ENCODE results near the gene COL6A2. TPM values are rescaled to one million over a fixed set of nuclear protein-coding genes. Genes with fewer than 3 reads are reported as not detected.
"Not testable (repeated sequence)": the region's sequence is repeated elsewhere in the genome, so short reads cannot be mapped to it uniquely, and the experiment has no call there.

COL6A2 gene
- total and polyA plus RNA-seq, 8 donors = 79.3 to 3,737 (median 398) TPM

DNA sequence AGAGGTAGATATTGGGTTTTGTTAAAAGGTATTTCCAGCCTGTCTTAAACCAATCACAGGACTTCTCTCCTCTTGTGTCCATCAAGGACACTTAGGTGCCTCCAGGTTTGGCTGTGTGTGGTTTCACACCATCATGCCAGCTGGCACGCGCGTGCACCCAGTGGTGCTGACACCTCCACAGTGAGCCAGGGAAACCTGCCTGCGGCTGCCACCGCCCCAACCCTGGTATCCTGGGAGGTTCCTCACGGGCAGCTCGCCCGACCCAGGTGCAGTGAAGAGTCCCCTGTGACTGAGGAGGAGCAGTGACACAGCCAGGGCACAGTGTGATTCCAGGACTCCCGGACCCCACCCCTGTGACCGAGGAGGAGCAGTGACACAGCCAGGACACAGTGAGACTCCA lies 13.2 kb upstream of the COL6A2 start:
- 72 to 93% (median 87%) methylated on average over 4 to 10 of the region's 10 CpGs for WGBS, 5 donors

DNA sequence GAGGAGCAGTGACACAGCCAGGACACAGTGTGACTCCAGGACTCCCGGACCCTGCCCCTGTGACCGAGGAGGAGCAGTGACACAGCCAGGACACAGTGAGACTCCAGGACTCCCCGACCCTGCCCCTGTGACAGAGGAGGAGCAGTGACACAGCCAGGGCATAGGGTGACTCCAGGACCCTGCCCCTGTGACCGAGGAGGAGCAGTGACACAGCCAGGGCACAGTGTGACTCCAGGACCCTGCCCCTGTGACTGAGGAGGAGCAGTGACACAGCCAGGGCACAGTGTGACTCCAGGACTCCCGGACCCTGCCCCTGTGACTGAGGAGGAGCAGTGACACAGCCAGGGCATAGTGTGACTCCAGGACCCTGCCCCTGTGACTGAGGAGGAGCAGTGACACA lies 12.7 kb upstream of the COL6A2 start:
- H3K4me3 ChIP-seq; DNase-seq; H3K36me3 ChIP-seq; intact Hi-C loops (cut with DNase I; ENCODE audit: low total_unique reads); H3K27ac ChIP-seq: not testable (repeated sequence)
- H3K4me1 ChIP-seq = peaks cover 0 to 17% (median 10%) of the 10 kb centered on the region in 4 donors
- whole genome bisulfite sequencing, 5 donors = 55 to 74% (median 70%) methylated on average over 4 to 5 of the region's 5 CpGs; no CpG with 5 or more reads in 2 of the 5 donors
- peaks cover 0 to 13% (median 6%) of the 10 kb centered on the region in 4 donors for H3K9me3 ChIP-seq
- H3K27me3 ChIP-seq = peaks cover 0 to 32% (median 14%) of the 10 kb centered on the region in 3 donors

More for the DNA sequence above, 13.2 kb upstream of the COL6A2 start:
- no peak for DNase-seq
- Histone ChIP-seq H3K9me3 (peaks cover 0 to 13% (median 6%) of the 10 kb centered on the region in 4 donors), H3K4me1 (peaks cover 0 to 22% (median 13%) of the 10 kb centered on the region in 4 donors), H3K27me3 (peaks cover 0 to 32% (median 14%) of the 10 kb centered on the region in 3 donors), H3K36me3 (no peaks in the 10 kb centered on the region), H3K27ac (no peak overlapping the region), H3K4me3 (no peak overlapping the region)
- TF ChIP-seq POLR2A (IDR thresholded peaks at IDR 0.05) (no peak), EP300 (IDR thresholded peaks at IDR 0.05) (no peak)
- TF ChIP-seq, protein P1, sequence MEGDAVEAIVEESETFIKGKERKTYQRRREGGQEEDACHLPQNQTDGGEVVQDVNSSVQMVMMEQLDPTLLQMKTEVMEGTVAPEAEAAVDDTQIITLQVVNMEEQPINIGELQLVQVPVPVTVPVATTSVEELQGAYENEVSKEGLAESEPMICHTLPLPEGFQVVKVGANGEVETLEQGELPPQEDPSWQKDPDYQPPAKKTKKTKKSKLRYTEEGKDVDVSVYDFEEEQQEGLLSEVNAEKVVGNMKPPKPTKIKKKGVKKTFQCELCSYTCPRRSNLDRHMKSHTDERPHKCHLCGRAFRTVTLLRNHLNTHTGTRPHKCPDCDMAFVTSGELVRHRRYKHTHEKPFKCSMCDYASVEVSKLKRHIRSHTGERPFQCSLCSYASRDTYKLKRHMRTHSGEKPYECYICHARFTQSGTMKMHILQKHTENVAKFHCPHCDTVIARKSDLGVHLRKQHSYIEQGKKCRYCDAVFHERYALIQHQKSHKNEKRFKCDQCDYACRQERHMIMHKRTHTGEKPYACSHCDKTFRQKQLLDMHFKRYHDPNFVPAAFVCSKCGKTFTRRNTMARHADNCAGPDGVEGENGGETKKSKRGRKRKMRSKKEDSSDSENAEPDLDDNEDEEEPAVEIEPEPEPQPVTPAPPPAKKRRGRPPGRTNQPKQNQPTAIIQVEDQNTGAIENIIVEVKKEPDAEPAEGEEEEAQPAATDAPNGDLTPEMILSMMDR (IDR thresholded peaks at IDR 0.05) = no peak
- intact Hi-C loops (cut with DNase I; ENCODE audit: low total_unique reads) = no loop called here

DNA sequence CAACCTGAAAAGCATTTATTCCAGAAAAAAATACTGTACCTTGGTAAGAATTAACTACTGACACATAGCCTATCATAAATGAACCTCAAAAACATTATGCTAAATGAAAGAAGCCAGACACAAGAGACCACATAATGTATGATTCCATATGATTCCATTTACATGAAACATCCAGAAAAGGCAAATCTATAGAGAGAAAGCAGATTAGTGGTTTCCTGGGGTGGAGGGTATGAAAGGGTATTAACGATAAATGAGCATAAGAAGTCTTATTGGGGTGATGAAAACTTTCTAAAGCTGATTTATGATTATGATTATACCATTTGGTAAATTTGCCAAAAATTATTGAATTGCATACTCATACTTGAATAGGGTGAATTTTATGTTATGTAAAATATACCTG lies 10.3 kb upstream of the COL6A2 start:
- Histone ChIP-seq H3K4me3 (no peak overlapping the region), H3K27ac (no peak overlapping the region), H3K4me1 (peaks cover 0 to 7% (median 2%) of the 10 kb centered on the region in 4 donors), H3K27me3 (peaks cover 0 to 24% (median 7%) of the 10 kb centered on the region in 3 donors), H3K9me3 (peaks cover 0 to 13% (median 6%) of the 10 kb centered on the region in 4 donors), H3K36me3 (no peaks in the 10 kb centered on the region)
- TF ChIP-seq POLR2A (IDR thresholded peaks at IDR 0.05) = no peak
- TF ChIP-seq, protein P1 (IDR thresholded peaks at IDR 0.05) = no peak
- no peak for TF ChIP-seq EP300 (IDR thresholded peaks at IDR 0.05)
- TF ChIP-seq POLR2AphosphoS5 (IDR thresholded peaks at IDR 0.05) = no peak
- DNase-seq = no peak
- 79 to 88% (median 83%) methylated on average over 1 of the region's 1 CpG for WGBS, 5 donors
- intact Hi-C loops (cut with DNase I; ENCODE audit: low total_unique reads) = no loop called here

DNA sequence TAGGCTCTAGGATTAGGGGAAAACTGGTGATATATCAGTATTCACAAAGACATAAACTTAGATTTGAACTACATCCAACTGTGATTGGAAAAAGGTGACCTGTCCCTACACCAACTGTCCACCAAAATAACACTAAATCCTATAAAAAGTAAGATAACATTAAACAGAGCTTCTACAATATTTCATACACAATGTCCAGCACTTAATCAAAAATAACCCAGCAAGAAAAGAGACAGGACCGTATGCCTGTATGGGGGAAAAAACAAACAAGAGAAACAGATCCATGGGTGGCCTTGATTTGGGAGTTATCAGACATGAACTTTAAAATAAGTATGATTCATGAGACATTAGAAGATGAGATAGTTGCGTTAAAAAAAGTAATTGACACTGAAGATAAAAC lies 9.7 kb upstream of the COL6A2 start:
- intact Hi-C loops (cut with DNase I; ENCODE audit: low total_unique reads) = no loop called here
- WGBS, 5 donors = 82 to 93% (median 90%) methylated on average over 2 of the region's 2 CpGs
- Histone ChIP-seq H3K9me3 (peaks cover 0 to 13% (median 6%) of the 10 kb centered on the region in 4 donors), H3K4me1 (peaks cover under 1 to 12% (median 7%) of the 10 kb centered on the region in 4 donors), H3K27ac (no peak overlapping the region), H3K4me3 (no peak overlapping the region), H3K27me3 (peaks cover 0 to 18% (median 7%) of the 10 kb centered on the region in 3 donors), H3K36me3 (no peaks in the 10 kb centered on the region)
- TF ChIP-seq, protein P1 (IDR thresholded peaks at IDR 0.05) = no peak
- TF ChIP-seq POLR2AphosphoS5 (IDR thresholded peaks at IDR 0.05) (no peak), POLR2A (IDR thresholded peaks at IDR 0.05) (no peak), EP300 (IDR thresholded peaks at IDR 0.05) (no peak)
- DNase-seq = no peak

DNA sequence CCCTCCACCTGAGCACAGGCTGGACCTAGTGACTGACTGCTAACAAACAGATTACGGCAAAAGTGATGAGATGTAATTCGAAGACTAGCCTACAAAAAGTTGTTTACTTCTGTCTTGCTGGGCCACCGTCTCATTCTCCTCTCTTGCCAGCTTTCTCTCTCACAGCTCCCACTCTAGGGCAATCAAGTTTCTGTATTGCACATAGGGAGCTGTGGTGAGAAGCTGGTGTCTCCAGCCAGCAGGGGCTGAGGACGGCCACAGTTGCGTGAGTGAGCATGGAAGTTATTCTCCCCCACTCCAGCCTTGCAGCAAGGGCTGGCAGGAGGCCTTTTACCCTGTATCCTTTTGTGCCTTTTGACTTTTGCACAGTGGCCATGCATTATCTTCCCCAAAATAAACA lies 8.6 kb upstream of the COL6A2 start:
- WGBS, 5 donors = 54 to 76% (median 66%) methylated on average over 5 of the region's 5 CpGs
- peaks cover 0 to 13% (median 6%) of the 10 kb centered on the region in 4 donors for H3K9me3 ChIP-seq
- no peaks in the 10 kb centered on the region for H3K36me3 ChIP-seq
- TF ChIP-seq POLR2AphosphoS5 (IDR thresholded peaks at IDR 0.05) (no peak), POLR2A (IDR thresholded peaks at IDR 0.05) (no peak), EP300 (IDR thresholded peaks at IDR 0.05) (no peak)
- TF ChIP-seq, protein P1 (IDR thresholded peaks at IDR 0.05) = no peak
- no peak overlapping the region for H3K4me3 ChIP-seq
- peaks cover 0 to 7% (median under 1%) of the 10 kb centered on the region in 3 donors for H3K27me3 ChIP-seq
- H3K27ac ChIP-seq = no peak overlapping the region
- H3K4me1 ChIP-seq = peaks cover 7 to 18% (median 16%) of the 10 kb centered on the region in 4 donors
- no peak for DNase-seq
- intact Hi-C loops (cut with DNase I; ENCODE audit: low total_unique reads) = no loop called here
